ENCODE measurements around the gene GRID1.

Gene GRID1

GRCh38 chr10:85601526-85601925 lies 765.1 kb downstream of the GRID1 start:
- FAIRE-seq (no peak), DNase-seq (ENCODE audit: insufficient read length, low spot score) (no peak)
- TF ChIP-seq CTCF (IDR thresholded peaks at IDR 0.05; ENCODE audit: insufficient read depth, missing control alignments) = no peak

GRCh38 chr10:85600744-85601081 lies 765.9 kb downstream of the GRID1 start:
- TF ChIP-seq CTCF (IDR thresholded peaks at IDR 0.05; ENCODE audit: insufficient read depth, missing control alignments) = no peak
- FAIRE-seq (no peak), DNase-seq (ENCODE audit: insufficient read length, low spot score) (no peak)

GRCh38 chr10:85600026-85600743 lies 766.4 kb downstream of the GRID1 start:
- DNase-seq (ENCODE audit: insufficient read length, low spot score) (no peak), FAIRE-seq (no peak)
- TF ChIP-seq CTCF (IDR thresholded peaks at IDR 0.05; ENCODE audit: insufficient read depth, missing control alignments) = no peak

GRCh38 chr10:85599081-85599480 lies 767.5 kb downstream of the GRID1 start:
- DNase-seq (ENCODE audit: insufficient read length, low spot score) = no peak

GRCh38 chr10:85598646-85599045 lies 767.9 kb downstream of the GRID1 start:
- no peak for TF ChIP-seq CTCF (IDR thresholded peaks at IDR 0.05; ENCODE audit: insufficient read depth, missing control alignments)
- FAIRE-seq (no peak), DNase-seq (ENCODE audit: insufficient read length, low spot score) (no peak)

More at GRCh38 chr10:85599081-85599480, 767.5 kb downstream of the GRID1 start:
- no peak for FAIRE-seq
- TF ChIP-seq CTCF (IDR thresholded peaks at IDR 0.05; ENCODE audit: insufficient read depth, missing control alignments) = no peak

- no peak for TF ChIP-seq CTCF (IDR thresholded peaks at IDR 0.05; ENCODE audit: insufficient read depth, missing control alignments)
- FAIRE-seq (no peak), DNase-seq (ENCODE audit: insufficient read length, low spot score) (no peak)
These were observed 769.6 kb downstream of the GRID1 start for GRCh38 chr10:85597006-85597405.

- no peak for FAIRE-seq
- TF ChIP-seq CTCF (IDR thresholded peaks at IDR 0.05; ENCODE audit: insufficient read depth, missing control alignments) = no peak
These were observed 770.2 kb downstream of the GRID1 start for GRCh38 chr10:85596389-85596788.

More at GRCh38 chr10:85596389-85596788, 770.2 kb downstream of the GRID1 start:
- no peak for DNase-seq (ENCODE audit: insufficient read length, low spot score)
